Measurements from ENCODE around the gene CDK16. TPM values are rescaled to one million over a fixed set of nuclear protein-coding genes. Genes with fewer than 3 reads are reported as not detected.

CDK16 gene
- total and polyA plus RNA-seq, 2 experiments from 2014 or later = 391 to 481 TPM

DNA sequence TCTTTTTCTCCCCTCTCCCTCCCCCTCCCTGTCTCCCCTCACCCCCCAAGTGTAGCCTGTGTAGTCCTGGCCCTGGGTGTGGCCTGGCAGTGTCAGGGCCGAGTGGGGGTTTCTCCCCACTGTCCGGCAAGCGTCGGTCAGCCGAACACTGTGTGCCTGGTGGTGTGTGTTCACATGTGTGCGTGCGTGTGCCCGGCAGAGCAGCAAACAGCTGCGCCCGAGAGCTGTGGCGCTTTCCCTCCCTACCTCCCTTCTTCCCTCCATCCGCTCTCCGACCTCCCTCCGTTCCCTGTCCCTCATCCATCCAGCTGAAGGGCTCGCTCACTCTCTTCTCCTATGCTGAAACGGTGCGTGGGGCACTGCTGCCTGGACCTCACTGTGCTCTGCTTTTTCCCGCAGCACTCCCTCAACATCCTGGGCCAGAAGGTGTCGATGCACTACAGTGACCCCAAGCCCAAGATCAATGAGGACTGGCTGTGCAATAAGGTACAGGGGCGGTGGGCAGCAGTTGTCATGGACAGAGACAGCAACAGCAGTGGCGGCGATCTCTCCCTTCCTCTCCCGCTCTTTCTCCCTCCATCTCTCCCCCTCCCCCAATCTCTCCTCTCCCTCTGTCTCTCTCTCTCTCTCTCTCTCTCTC is 42.3 kb upstream of the CDK16 start:
- no peaks in the 10 kb centered on the region for H3K27me3 ChIP-seq
- DNase-seq (ENCODE audit: low read depth in 1 of 2, low spot score in 1 of 2) = no peak
- no peaks in the 10 kb centered on the region for H3K4me1 ChIP-seq (ENCODE audit: low read depth)
- TF ChIP-seq, protein P1, sequence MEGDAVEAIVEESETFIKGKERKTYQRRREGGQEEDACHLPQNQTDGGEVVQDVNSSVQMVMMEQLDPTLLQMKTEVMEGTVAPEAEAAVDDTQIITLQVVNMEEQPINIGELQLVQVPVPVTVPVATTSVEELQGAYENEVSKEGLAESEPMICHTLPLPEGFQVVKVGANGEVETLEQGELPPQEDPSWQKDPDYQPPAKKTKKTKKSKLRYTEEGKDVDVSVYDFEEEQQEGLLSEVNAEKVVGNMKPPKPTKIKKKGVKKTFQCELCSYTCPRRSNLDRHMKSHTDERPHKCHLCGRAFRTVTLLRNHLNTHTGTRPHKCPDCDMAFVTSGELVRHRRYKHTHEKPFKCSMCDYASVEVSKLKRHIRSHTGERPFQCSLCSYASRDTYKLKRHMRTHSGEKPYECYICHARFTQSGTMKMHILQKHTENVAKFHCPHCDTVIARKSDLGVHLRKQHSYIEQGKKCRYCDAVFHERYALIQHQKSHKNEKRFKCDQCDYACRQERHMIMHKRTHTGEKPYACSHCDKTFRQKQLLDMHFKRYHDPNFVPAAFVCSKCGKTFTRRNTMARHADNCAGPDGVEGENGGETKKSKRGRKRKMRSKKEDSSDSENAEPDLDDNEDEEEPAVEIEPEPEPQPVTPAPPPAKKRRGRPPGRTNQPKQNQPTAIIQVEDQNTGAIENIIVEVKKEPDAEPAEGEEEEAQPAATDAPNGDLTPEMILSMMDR (IDR thresholded peaks at IDR 0.05; ENCODE audit: low read depth, low read length) = no peak
- H3K36me3 ChIP-seq = no peaks in the 10 kb centered on the region
- H3K9me3 ChIP-seq (ENCODE audit: low read depth) = no peaks in the 10 kb centered on the region
- no peak overlapping the region for H3K4me3 ChIP-seq
- H3K27ac ChIP-seq = no peak overlapping the region

DNA sequence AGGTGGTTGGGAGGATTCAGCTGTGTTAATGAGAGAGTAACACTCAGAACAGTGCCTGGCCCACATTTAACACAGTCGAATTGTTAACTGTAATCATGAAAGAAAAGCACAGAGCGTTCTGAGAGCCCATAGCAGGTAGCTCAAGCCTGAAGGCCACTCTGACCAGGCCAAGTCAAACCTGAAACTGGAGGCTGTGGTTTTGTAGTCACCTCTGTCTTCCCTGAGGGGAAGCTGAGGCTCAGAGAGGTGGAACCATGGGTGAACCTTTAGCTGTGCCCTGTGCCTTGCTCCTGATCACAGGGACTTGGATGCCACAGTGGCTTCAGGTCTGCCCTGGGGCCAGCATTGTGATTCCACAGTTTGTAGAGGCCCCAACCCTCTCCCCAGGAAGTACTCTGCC is 41.4 kb upstream of the CDK16 start:
- Histone ChIP-seq H3K36me3 (no peaks in the 10 kb centered on the region), H3K9me3 (ENCODE audit: low read depth) (no peaks in the 10 kb centered on the region), H3K27me3 (no peaks in the 10 kb centered on the region), H3K27ac (no peak overlapping the region), H3K4me1 (ENCODE audit: low read depth) (no peaks in the 10 kb centered on the region), H3K4me3 (no peak overlapping the region)
- no peak for DNase-seq (ENCODE audit: low read depth in 1 of 2, low spot score in 1 of 2)
- TF ChIP-seq, protein P1 (IDR thresholded peaks at IDR 0.05; ENCODE audit: low read depth, low read length) = no peak

DNA sequence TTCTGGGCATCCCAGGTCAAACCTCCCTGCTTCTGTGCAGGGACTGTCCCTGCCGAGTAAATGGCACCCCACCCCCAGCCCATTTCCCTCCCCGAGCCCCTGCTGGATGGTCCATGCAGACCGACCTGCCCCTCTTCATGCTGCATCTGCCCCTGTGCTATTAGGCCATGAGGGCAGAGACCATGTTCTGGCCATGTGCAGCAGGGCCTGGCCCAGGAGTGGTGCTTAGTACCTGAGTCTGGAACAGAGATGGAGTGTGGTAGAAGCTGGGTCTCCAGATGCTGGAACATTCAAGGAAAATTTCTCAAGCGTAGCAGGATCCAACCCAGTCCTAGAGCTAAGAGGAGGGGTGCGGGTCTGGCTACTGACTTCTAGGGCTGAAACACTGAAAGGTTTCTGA is 40.1 kb upstream of the CDK16 start:
- Histone ChIP-seq H3K9me3 (ENCODE audit: low read depth) (no peaks in the 10 kb centered on the region), H3K4me1 (ENCODE audit: low read depth) (no peaks in the 10 kb centered on the region), H3K36me3 (no peaks in the 10 kb centered on the region), H3K27ac (no peak overlapping the region), H3K27me3 (no peaks in the 10 kb centered on the region), H3K4me3 (no peak overlapping the region)
- TF ChIP-seq, protein P1 (IDR thresholded peaks at IDR 0.05; ENCODE audit: low read depth, low read length) = no peak
- no peak for DNase-seq (ENCODE audit: low read depth in 1 of 2, low spot score in 1 of 2)

DNA sequence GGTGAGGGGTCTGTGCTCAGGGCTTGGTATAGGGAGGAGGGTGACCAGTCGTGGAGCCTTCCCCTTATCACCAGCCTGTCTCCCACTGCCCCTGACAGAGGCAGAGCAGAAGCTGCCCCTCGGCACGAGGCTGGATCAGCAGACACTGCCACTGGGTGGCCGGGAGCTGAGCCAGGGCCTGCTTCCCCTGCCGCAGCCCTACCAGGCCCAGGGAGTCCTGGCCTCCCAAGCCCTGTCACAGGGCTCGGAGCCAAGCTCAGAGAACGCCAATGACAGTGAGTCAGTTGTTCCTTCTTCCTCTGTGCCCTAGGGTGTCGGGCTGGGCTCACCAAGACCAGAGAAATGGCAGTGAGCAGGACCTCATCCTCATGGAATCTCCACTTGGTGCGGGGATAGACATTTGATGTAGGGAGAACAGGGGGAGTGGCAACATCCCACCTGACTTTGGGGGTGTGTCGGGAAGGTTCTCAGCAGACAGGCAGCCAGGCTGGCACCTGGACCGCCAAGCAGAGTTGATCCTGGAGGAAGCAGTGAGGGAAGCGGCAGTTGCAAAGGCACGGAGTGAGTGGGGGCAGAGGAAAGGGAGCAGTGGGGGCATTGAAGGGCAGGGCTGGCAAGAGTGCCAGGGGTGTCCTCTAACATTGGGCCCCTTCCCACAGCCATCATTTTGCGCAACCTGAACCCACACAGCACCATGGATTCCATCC is 39.1 kb upstream of the CDK16 start:
- peak in 1 of 2 donors; percentile 25 for DNase-seq (ENCODE audit: low read depth in 1 of 2, low spot score in 1 of 2)
- no peak overlapping the region for H3K27ac ChIP-seq
- TF ChIP-seq, protein P1 (IDR thresholded peaks at IDR 0.05; ENCODE audit: low read depth, low read length) = no peak
- no peak overlapping the region for H3K4me3 ChIP-seq
- no peaks in the 10 kb centered on the region for H3K36me3 ChIP-seq
- H3K4me1 ChIP-seq (ENCODE audit: low read depth) = no peaks in the 10 kb centered on the region
- no peaks in the 10 kb centered on the region for H3K27me3 ChIP-seq
- H3K9me3 ChIP-seq (ENCODE audit: low read depth) = no peaks in the 10 kb centered on the region

DNA sequence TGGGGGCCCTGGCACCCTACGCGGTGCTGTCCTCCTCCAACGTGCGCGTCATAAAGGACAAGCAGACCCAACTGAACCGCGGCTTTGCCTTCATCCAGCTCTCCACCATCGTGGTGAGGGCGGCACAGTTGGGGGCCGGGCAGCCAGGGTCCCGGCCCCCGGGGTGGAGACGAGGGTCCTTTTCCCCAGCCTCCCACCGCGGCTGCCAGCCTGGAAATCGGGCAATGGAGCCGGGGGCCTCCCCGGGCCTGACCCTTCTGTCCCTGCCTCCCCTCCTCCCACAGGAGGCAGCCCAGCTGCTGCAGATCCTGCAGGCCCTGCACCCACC is 38.6 kb upstream of the CDK16 start:
- H3K4me3 ChIP-seq = no peak overlapping the region
- H3K27me3 ChIP-seq = no peaks in the 10 kb centered on the region
- no peaks in the 10 kb centered on the region for H3K36me3 ChIP-seq
- H3K9me3 ChIP-seq (ENCODE audit: low read depth) = no peaks in the 10 kb centered on the region
- no peaks in the 10 kb centered on the region for H3K4me1 ChIP-seq (ENCODE audit: low read depth)
- TF ChIP-seq, protein P1 (IDR thresholded peaks at IDR 0.05; ENCODE audit: low read depth, low read length) = no peak
- no peak for DNase-seq (ENCODE audit: low read depth in 1 of 2, low spot score in 1 of 2)
- H3K27ac ChIP-seq = no peak overlapping the region
